HepG2 (cell line): ENCODE measurements around the gene PRKACB.

Source experiments
- ARID3A ChIP-seq: IDR thresholded peaks from 2 replicates; pipeline ENCODE4 v1.6.1; 2012; ENCODE audit warnings: low read depth, low read length, improper control_type of control experiment
- CTCF ChIP-seq: sonication (generic); formaldehyde crosslinking; IDR thresholded peaks from 2 replicates; pipeline ENCODE4 v1.5.0; 2020; ENCODE audit warnings: mild to moderate bottlenecking, missing genetic modification reagents, moderate library complexity
- EZH2 ChIP-seq: conservative IDR thresholded peaks from 2 replicates; pipeline ENCODE4 v1.6.1; 2012; ENCODE audit warnings: mild to moderate bottlenecking, low read depth, low read length, moderate library complexity
- MEIS2 ChIP-seq: sonication (generic); formaldehyde crosslinking; IDR thresholded peaks from 2 replicates; pipeline ENCODE4 v1.9.0; 2021; ENCODE audit warnings: mild to moderate bottlenecking, missing genetic modification reagents
- MYNN ChIP-seq: sonication (generic); formaldehyde crosslinking; IDR thresholded peaks from 2 replicates; pipeline ENCODE4 v1.4.0; 2020; ENCODE audit warnings: mild to moderate bottlenecking, low read depth, missing genetic modification reagents
- NCOA1 ChIP-seq: sonication (generic); formaldehyde crosslinking; IDR thresholded peaks from 2 replicates; pipeline ENCODE4 v1.9.0; 2021; ENCODE audit warnings: missing genetic modification reagents
- NFYB ChIP-seq: sonication (generic); formaldehyde crosslinking; IDR thresholded peaks from 2 replicates; pipeline ENCODE4 v1.4.0; 2020; ENCODE audit warnings: missing genetic modification reagents
- RAD21 ChIP-seq: fragments of 450-650 bp; formaldehyde crosslinking; IDR thresholded peaks from 2 replicates; pipeline ENCODE4 v1.5.0; 2020; ENCODE audit warnings: mild to moderate bottlenecking
- TRIM24 ChIP-seq: sonication (generic); formaldehyde crosslinking; IDR thresholded peaks from 2 replicates; pipeline ENCODE4 v1.8.0; 2022; ENCODE audit warnings: mild to moderate bottlenecking, missing genetic modification reagents
- ZBTB7B ChIP-seq: sonication (generic); formaldehyde crosslinking; IDR thresholded peaks from 2 replicates; pipeline ENCODE4 v1.4.0; 2020; ENCODE audit warnings: missing genetic modification reagents
- ZBTB8A ChIP-seq: sonication (generic); formaldehyde crosslinking; IDR thresholded peaks from 2 replicates; pipeline ENCODE4 v1.4.0; 2020; ENCODE audit warnings: mild to moderate bottlenecking, low read depth, missing genetic modification reagents, borderline replicate concordance

GRCh38 chr1:84159533-84160240 lies 15.6 kb downstream of the PRKACB start:
- TF ChIP-seq MEIS2 (CRISPR knock-in tag) (no peak), ZBTB8A (CRISPR knock-in tag) (no peak), EZH2 (no peak), NCOA1 (CRISPR knock-in tag) (no peak), MYNN (CRISPR knock-in tag) (no peak), ZBTB7B (CRISPR knock-in tag) (no peak), TRIM24 (CRISPR knock-in tag) (no peak), RAD21 (CRISPR knock-in tag) (no peak), CTCF (CRISPR knock-in tag) (no peak), NFYB (CRISPR knock-in tag) (no peak), ARID3A (no peak)
